ENCODE data around the gene CRISP2. TPM values are rescaled to one million over a fixed set of nuclear protein-coding genes. Genes with fewer than 3 reads are reported as not detected.

The CRISP2 gene, protein sequence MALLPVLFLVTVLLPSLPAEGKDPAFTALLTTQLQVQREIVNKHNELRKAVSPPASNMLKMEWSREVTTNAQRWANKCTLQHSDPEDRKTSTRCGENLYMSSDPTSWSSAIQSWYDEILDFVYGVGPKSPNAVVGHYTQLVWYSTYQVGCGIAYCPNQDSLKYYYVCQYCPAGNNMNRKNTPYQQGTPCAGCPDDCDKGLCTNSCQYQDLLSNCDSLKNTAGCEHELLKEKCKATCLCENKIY
- not detected in 2 replicates for polyA plus RNA-seq
- polyA minus RNA-seq: not detected in 2 replicates

GRCh38 chr6:49713346-49713745 lies at the start of gene CRISP2:
TSS of gene CRISP2 (minus strand) at chr6:49713543. CDS start at chr6:49709196, 4,347 bp downstream.
- no peaks in the 10 kb centered on the region for H3K9me3 ChIP-seq (ENCODE audit: low read length)
- no peaks in the 10 kb centered on the region for H3K9me2 ChIP-seq (ENCODE audit: insufficient read depth, low read length)
- no peak within 1 kb of the TSS for H3K9ac ChIP-seq (ENCODE audit: low read length)
- no peak within 1 kb of the TSS for H3K27ac ChIP-seq (ENCODE audit: low read length)
- no peaks in the 10 kb centered on the region for H4K20me1 ChIP-seq (ENCODE audit: insufficient read depth)
- no peak within 1 kb of the TSS for H3K4me2 ChIP-seq (ENCODE audit: low read length)
- H3K36me3 ChIP-seq (ENCODE audit: insufficient read depth, low read length): no peaks in the 10 kb centered on the region
- no peaks in the 10 kb centered on the region for H3F3A ChIP-seq (ENCODE audit: insufficient read depth, low read length, poor library complexity, severe bottlenecking)
- H3K4me3 ChIP-seq (ENCODE audit: low read length): no peak within 1 kb of the TSS
- H3K79me2 ChIP-seq (replicated peaks; ENCODE audit: insufficient read depth, low read length): no peaks in the 10 kb centered on the region
- no peak within 1 kb of the TSS for H2AFZ ChIP-seq (ENCODE audit: low read depth, low read length)
- TF ChIP-seq EP300 (conservative IDR thresholded peaks at IDR 0.05; ENCODE audit: poor library complexity, severe bottlenecking) (no peak), POLR2AphosphoS5 (IDR thresholded peaks at IDR 0.05) (no peak), RAD21 (conservative IDR thresholded peaks at IDR 0.05) (no peak), REST (IDR thresholded peaks at IDR 0.05; ENCODE audit: borderline replicate concordance) (no peak), TAF1 (IDR thresholded peaks at IDR 0.05; ENCODE audit: low read depth) (no peak), EZH2 (IDR thresholded peaks at IDR 0.05; ENCODE audit: borderline replicate concordance, insufficient read depth, low read length, poor library complexity, severe bottlenecking) (no peak), CTCF (IDR thresholded peaks at IDR 0.05; ENCODE audit: poor library complexity, severe bottlenecking) (no peak), SMC3 (conservative IDR thresholded peaks at IDR 0.05; ENCODE audit: poor library complexity) (no peak), MXI1 (conservative IDR thresholded peaks at IDR 0.05; ENCODE audit: poor library complexity, severe bottlenecking) (no peak)
- no peaks in the 10 kb centered on the region for H3K27me3 ChIP-seq (ENCODE audit: insufficient read depth, low read depth, low read length)

DNA sequence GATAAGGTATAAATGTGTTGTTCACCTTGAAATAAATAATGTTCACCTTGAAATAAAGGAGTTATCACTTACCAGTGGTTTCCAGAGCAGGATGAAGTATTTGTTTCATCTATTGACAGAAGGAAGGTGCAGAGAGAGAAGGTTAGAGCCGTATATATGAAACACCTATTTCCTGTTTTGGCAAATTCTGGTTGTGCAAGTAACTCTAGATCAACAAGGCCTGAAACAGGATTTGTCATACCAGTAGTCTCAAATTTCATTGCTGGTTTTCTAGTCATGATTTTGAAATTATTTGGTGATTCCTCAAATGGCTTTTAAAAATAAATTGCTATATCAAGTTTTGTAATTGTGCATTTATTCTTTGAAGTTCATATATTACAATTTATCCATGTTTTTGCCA lies 30.9 kb upstream of the CRISP2 start, which contains the start of gene CRISP3:
TSS of gene CRISP3 (minus strand) at position 130 of the 400 bp plus-strand sequence. CDS start at position 109, 21 bp downstream.
- H3F3A ChIP-seq (ENCODE audit: insufficient read depth, low read length, poor library complexity, severe bottlenecking): no peaks in the 10 kb centered on the region
- no peaks in the 10 kb centered on the region for H4K20me1 ChIP-seq (ENCODE audit: insufficient read depth)
- no peaks in the 10 kb centered on the region for H3K79me2 ChIP-seq (replicated peaks; ENCODE audit: insufficient read depth, low read length)
- no peak within 1 kb of the TSS for H3K27ac ChIP-seq (ENCODE audit: low read length)
- H2AFZ ChIP-seq (ENCODE audit: low read depth, low read length): no peak within 1 kb of the TSS
- H3K9ac ChIP-seq (ENCODE audit: low read length): no peak within 1 kb of the TSS
- TF ChIP-seq EZH2 (IDR thresholded peaks at IDR 0.05; ENCODE audit: borderline replicate concordance, insufficient read depth, low read length, poor library complexity, severe bottlenecking): no peak
- no peak for TF ChIP-seq SMC3 (conservative IDR thresholded peaks at IDR 0.05; ENCODE audit: poor library complexity)
- TF ChIP-seq RAD21 (conservative IDR thresholded peaks at IDR 0.05): no peak
- TF ChIP-seq POLR2AphosphoS5 (IDR thresholded peaks at IDR 0.05): no peak
- TF ChIP-seq MXI1 (conservative IDR thresholded peaks at IDR 0.05; ENCODE audit: poor library complexity, severe bottlenecking): no peak
- TF ChIP-seq TAF1 (IDR thresholded peaks at IDR 0.05; ENCODE audit: low read depth): no peak
- TF ChIP-seq REST (IDR thresholded peaks at IDR 0.05; ENCODE audit: borderline replicate concordance): no peak
- no peak for TF ChIP-seq CTCF (IDR thresholded peaks at IDR 0.05; ENCODE audit: poor library complexity, severe bottlenecking)
- no peak for TF ChIP-seq EP300 (conservative IDR thresholded peaks at IDR 0.05; ENCODE audit: poor library complexity, severe bottlenecking)
- H3K4me3 ChIP-seq (ENCODE audit: low read length): no peak within 1 kb of the TSS
- no peaks in the 10 kb centered on the region for H3K36me3 ChIP-seq (ENCODE audit: insufficient read depth, low read length)
- H3K9me3 ChIP-seq (ENCODE audit: low read length): no peaks in the 10 kb centered on the region
- H3K9me2 ChIP-seq (ENCODE audit: insufficient read depth, low read length): no peaks in the 10 kb centered on the region
- H3K27me3 ChIP-seq (ENCODE audit: insufficient read depth, low read depth, low read length): no peaks in the 10 kb centered on the region
- H3K4me2 ChIP-seq (ENCODE audit: low read length): no peak within 1 kb of the TSS
